H1 (cell line): ENCODE results near the gene SIK2. TPM values are rescaled to one million over a fixed set of nuclear protein-coding genes. Genes with fewer than 3 reads are reported as not detected.
A peak's percentile ranks its signal among the peaks of the same experiment; 100 is the strongest.

Source experiments
- CTCF ChIA-PET: fragments of 300-600 bp; sonication (Branson Sonifier 250); formaldehyde crosslinking; loops from one replicate; lab custom pipeline; 2021; ENCODE audit not compliant: partially characterized antibody; lab: Charles Lee
- POLR2A ChIA-PET: fragments of 300-600 bp; sonication (Branson Sonifier 250); formaldehyde crosslinking; loops from one replicate; lab custom pipeline; 2021; ENCODE audit warnings: inconsistent platforms; ENCODE audit not compliant: partially characterized antibody; lab: Charles Lee
- DNase-seq, 2 experiments: peaks; one replicate each; pipeline versions ENCODE4 v3.0.0 to v3.0.0-alpha.2; 2010 to 2022; ENCODE audit warnings: low spot score in 2 of 2, low read depth in 1 of 2, mixed read lengths in 1 of 2
- FAIRE-seq: peaks from 2 replicates; lab custom pipeline; 2011; peaks lifted over from hg19 to GRCh38; lab: Jason Lieb, UNC
- H2AFZ ChIP-seq: 2 replicates; pipeline ENCODE4 v1.8.1; 2012; ENCODE audit warnings: low read length, inconsistent platforms
- H2AK5ac ChIP-seq: 2 replicates; pipeline ENCODE4 v1.6.1; 2013; ENCODE audit warnings: low read depth, low read length
- H2BK120ac ChIP-seq: replicated peaks from 2 replicates; pipeline ENCODE3; 2013; ENCODE audit warnings: low read depth, low read length, inconsistent platforms
- H2BK12ac ChIP-seq: 2 replicates; pipeline ENCODE4 v1.6.1; 2013; ENCODE audit warnings: low read depth, low read length
- H2BK15ac ChIP-seq: 2 replicates; pipeline ENCODE4 v1.6.1; 2013; ENCODE audit warnings: low read length
- H2BK20ac ChIP-seq: 2 replicates; pipeline ENCODE4 v1.6.1; 2013; ENCODE audit warnings: low read length
- H2BK5ac ChIP-seq: 2 replicates; pipeline ENCODE4 v1.6.1; 2013; ENCODE audit warnings: low read depth, low read length
- H3K14ac ChIP-seq: 2 replicates; pipeline ENCODE4 v1.6.1; 2013; ENCODE audit warnings: inconsistent platforms; ENCODE audit not compliant: insufficient read length
- H3K18ac ChIP-seq: 2 replicates; pipeline ENCODE4 v1.6.1; 2013; ENCODE audit warnings: low read length; ENCODE audit errors: extremely low read depth
- H3K23ac ChIP-seq: 2 replicates; pipeline ENCODE4 v1.6.1; 2013; ENCODE audit warnings: inconsistent platforms; ENCODE audit not compliant: insufficient read length
- H3K23me2 ChIP-seq: 2 replicates; pipeline ENCODE4 v1.6.1; 2013; ENCODE audit warnings: low read depth, low read length
- H3K27ac ChIP-seq: 2 replicates; pipeline ENCODE4 v1.6.1; 2011; ENCODE audit warnings: low read depth, low read length, inconsistent platforms
- H3K27me3 ChIP-seq, 4 experiments: replicated peaks in 1 of 4; 1 replicate in 1 of 4; 2 replicates in 3 of 4; pipeline versions ENCODE4 v1.6.1 to v1.8.1; 2011 to 2013; ENCODE audit warnings: low read length in 3 of 4, mild to moderate bottlenecking in 3 of 4, inconsistent platforms in 2 of 4, mixed read lengths in 2 of 4, moderate library complexity in 1 of 4; ENCODE audit not compliant: control insufficient read depth in 3 of 4, insufficient read depth in 3 of 4; ENCODE audit errors: extremely low read depth in 1 of 4
- H3K36me3 ChIP-seq, 4 experiments: 2 replicates each; pipeline versions ENCODE4 v1.6.1 to v1.8.1; 2011 to 2013; ENCODE audit warnings: mild to moderate bottlenecking in 4 of 4, low read length in 3 of 4, moderate library complexity in 2 of 4, control low read depth in 1 of 4, inconsistent platforms in 1 of 4; ENCODE audit not compliant: insufficient read depth in 4 of 4, control insufficient read depth in 2 of 4
- H3K4ac ChIP-seq: replicated peaks from 2 replicates; pipeline ENCODE3; 2013; ENCODE audit warnings: low read length, low read depth, mixed read lengths, inconsistent platforms; ENCODE audit not compliant: insufficient read length
- H3K4me1 ChIP-seq, 4 experiments: replicated peaks in 1 of 4; 1 replicate in 1 of 4; 2 replicates in 3 of 4; pipeline versions ENCODE4 v1.6.1 to v1.8.1; 2011 to 2013; ENCODE audit warnings: low read length in 3 of 4, inconsistent platforms in 2 of 4, mixed read lengths in 1 of 4; ENCODE audit not compliant: insufficient read depth in 4 of 4, control insufficient read depth in 3 of 4
- H3K4me2 ChIP-seq, 2 experiments: 2 replicates each; pipeline versions ENCODE4 v1.6.1 to v1.8.1; 2011 to 2013; ENCODE audit warnings: low read depth in 2 of 2, low read length in 2 of 2, control low read depth in 1 of 2, inconsistent platforms in 1 of 2, mild to moderate bottlenecking in 1 of 2; ENCODE audit not compliant: insufficient read depth in 1 of 2
- H3K4me3 ChIP-seq, 4 experiments: fragments of 200-600, 300-600 bp in 1 of 4; sonication (generic), shearing (Covaris generic), sonication (Bioruptor Twin) in 1 of 4; 2 replicates each; pipeline versions ENCODE4 v1.5.1 to v1.8.1; 2011 to 2016; ENCODE audit warnings: low read length in 4 of 4, low read depth in 3 of 4, control low read depth in 2 of 4, inconsistent platforms in 2 of 4, mild to moderate bottlenecking in 2 of 4, mixed read lengths in 1 of 4, moderate library complexity in 1 of 4; ENCODE audit not compliant: insufficient read depth in 2 of 4; ENCODE audit errors: extremely low read depth in 1 of 4
- H3K56ac ChIP-seq: replicated peaks from 2 replicates; pipeline ENCODE3; 2013; ENCODE audit warnings: low read depth, mild to moderate bottlenecking, mixed read lengths, low read length, inconsistent platforms; ENCODE audit not compliant: insufficient read length
- H3K79me1 ChIP-seq: 2 replicates; pipeline ENCODE4 v1.6.1; 2013; ENCODE audit warnings: low read depth, low read length, control low read depth
- H3K79me2 ChIP-seq, 2 experiments: 2 replicates each; pipeline versions ENCODE4 v1.6.1 to v1.8.1; 2012 to 2013; ENCODE audit warnings: low read length in 2 of 2, mild to moderate bottlenecking in 2 of 2, inconsistent platforms in 1 of 2; ENCODE audit not compliant: insufficient read depth in 2 of 2, control insufficient read depth in 1 of 2
- H3K9ac ChIP-seq, 4 experiments: replicated peaks in 1 of 4; 1 replicate in 1 of 4; 2 replicates in 3 of 4; pipeline versions ENCODE4 v1.6.1 to v1.8.1; 2011 to 2013; ENCODE audit warnings: low read depth in 3 of 4, low read length in 3 of 4, control low read depth in 2 of 4, mild to moderate bottlenecking in 2 of 4, moderate library complexity in 2 of 4, inconsistent platforms in 1 of 4; ENCODE audit errors: extremely low read depth in 1 of 4
- H3K9me3 ChIP-seq, 2 experiments: 2 replicates each; pipeline versions ENCODE4 v1.6.1 to v1.8.1; 2012 to 2013; ENCODE audit warnings: mild to moderate bottlenecking in 2 of 2, moderate library complexity in 2 of 2, control low read depth in 1 of 2, inconsistent platforms in 1 of 2, low read depth in 1 of 2, low read length in 1 of 2, mixed read lengths in 1 of 2; ENCODE audit not compliant: insufficient read depth in 2 of 2
- H4K20me1 ChIP-seq, 2 experiments: replicated peaks in 1 of 2; 2 replicates each; pipeline versions ENCODE3 to v1.8.1; 2011 to 2013; ENCODE audit warnings: inconsistent platforms in 2 of 2, low read length in 2 of 2, mild to moderate bottlenecking in 1 of 2; ENCODE audit not compliant: insufficient read depth in 2 of 2, control insufficient read depth in 1 of 2
- H4K5ac ChIP-seq: 2 replicates; pipeline ENCODE4 v1.6.1; 2013; ENCODE audit warnings: low read length, low read depth, mixed read lengths, inconsistent platforms; ENCODE audit not compliant: insufficient read length
- H4K8ac ChIP-seq: 2 replicates; pipeline ENCODE4 v1.8.0; 2013; ENCODE audit warnings: mild to moderate bottlenecking, moderate library complexity, low read length, inconsistent platforms; ENCODE audit not compliant: insufficient read depth; ENCODE audit errors: extremely low read depth
- H4K91ac ChIP-seq: replicated peaks from 2 replicates; pipeline ENCODE3; 2013; ENCODE audit warnings: low read length, mixed read lengths, inconsistent platforms; ENCODE audit not compliant: insufficient read length
- WGBS, 2 experiments: shearing (Covaris generic) in 1 of 2; methylation state at CpG; one replicate each; pipeline versions ENCODE4 v1.1.6 to v1.1.7; 2013 to 2015; ENCODE audit warnings: low lambda C conversion rate in 2 of 2, mixed read lengths in 2 of 2, inconsistent platforms in 1 of 2, low coverage in 1 of 2, missing lambda C conversion rate in 1 of 2; ENCODE audit not compliant: insufficient replicate concordance in 2 of 2, insufficient coverage in 1 of 2, insufficient read length in 1 of 2; ENCODE audit errors: extremely low coverage in 1 of 2, missing lambda C conversion rate in 1 of 2; 5-methylcytosine and 5-hydroxymethylcytosine counted together
- polyA plus RNA-seq, 7 experiments: library from polyadenylated mRNA; depleted of rRNA in 3 of 7; stranded (reverse) in 5 of 7; unstranded in 2 of 7; fragments of >200 nt in 5 of 7; fragments of 200-250 nt in 2 of 7; gene quantifications; 1 replicate in 5 of 7; 2 replicates in 1 of 7; 4 replicates in 1 of 7; pipeline versions ENCODE4 v1.2.1 to v1.2.3, GENCODE V29; 2011 to 2013; ENCODE audit warnings: missing spikeins in 2 of 7, mixed read lengths in 2 of 7
- total RNA-seq: library from RNA; stranded (reverse); fragmentation: NEBNext Ultra II Directional; extraction: Animal tissue kit (Norgen Biotek cat#: 25700); gene quantifications from 2 replicates; pipeline ENCODE4 v1.2.1, GENCODE V29; 2021

Gene SIK2
- total and polyA plus RNA-seq, 2 of the 8 experiments (the other 6 are each of a cell fraction or from before 2014, with no cell fraction given): 8.8 to 11.2 TPM

DNA sequence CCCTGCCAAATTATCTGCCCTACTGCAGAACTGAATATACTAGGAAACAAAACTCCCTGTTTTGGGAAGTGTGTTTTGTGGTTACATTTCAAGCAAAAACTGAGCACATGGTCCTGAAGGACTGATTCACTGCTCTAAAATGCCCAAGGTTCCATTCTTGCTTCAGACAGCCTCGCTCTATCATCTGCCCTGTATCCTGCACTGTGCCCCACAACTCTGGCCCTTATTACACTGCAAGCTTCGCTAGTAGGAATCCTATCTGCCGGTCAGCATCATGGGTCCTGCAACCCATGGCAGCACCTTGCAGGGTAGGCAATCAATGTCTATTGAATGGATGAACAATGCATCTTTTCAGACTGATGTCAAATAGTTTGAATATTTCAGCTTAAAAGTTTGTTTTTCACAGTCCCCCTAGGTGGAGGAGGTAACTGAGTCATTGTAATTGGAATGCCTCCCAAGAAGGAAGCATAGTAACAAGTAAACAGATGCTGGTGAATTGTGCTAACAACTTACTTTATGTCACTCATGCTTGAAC lies 40.4 kb upstream of the SIK2 start:
- H3K27ac ChIP-seq: no peak overlapping the region
- FAIRE-seq: no peak
- H2BK15ac ChIP-seq: no peak overlapping the region
- H3K9me3 ChIP-seq: no peaks in the 10 kb centered on the region
- H2BK20ac ChIP-seq: no peak overlapping the region
- peak in 1 of 2 experiments; percentile 29 for DNase-seq
- no peaks in the 10 kb centered on the region for H3K79me2 ChIP-seq
- ChIA-PET CTCF (interaction anchor here (0.7 to 3.7 kb wide), 10 partner anchors 10 to 271 kb away, joined by 3 to 30 read pairs (median 6); partner anchors contain the start of gene POU2AF3), POLR2A (interaction anchor here (1.5 kb wide), 1 partner anchor 206 kb away, joined by 3 read pairs; no protein-coding TSS in a partner anchor)
- H2BK12ac ChIP-seq: peak overlapping the region; percentile 40; the same call in 1 of the 2 replicates
- 0 out of 4 replicates have a peak overlapping the region, but pooled peaks of 1 of the 2 experiments have one; percentile 6 for H3K4me2 ChIP-seq
- H4K5ac ChIP-seq: no peak overlapping the region
- no peak overlapping the region for H3K56ac ChIP-seq
- H3K27me3 ChIP-seq: no peaks in the 10 kb centered on the region
- no peaks in the 10 kb centered on the region for H3K23me2 ChIP-seq
- no peak overlapping the region; the same call in 1 of the 2 replicates for H3K18ac ChIP-seq
- H3K14ac ChIP-seq: no peak overlapping the region
- peaks cover 0 to 2% (median under 1%) of the 10 kb centered on the region in 4 experiments; a peak in 2 of 8 replicates for H3K36me3 ChIP-seq
- no peak overlapping the region for H4K91ac ChIP-seq
- no peak overlapping the region for H2AFZ ChIP-seq
- H3K9ac ChIP-seq: no peak overlapping the region
- peaks cover 0 to 6% (median 4%) of the 10 kb centered on the region in 4 experiments; a peak in 4 of 7 replicates for H3K4me1 ChIP-seq
- H2AK5ac ChIP-seq: no peak overlapping the region
- H3K23ac ChIP-seq: no peak overlapping the region
- no peak overlapping the region for H2BK120ac ChIP-seq
- no peaks in the 10 kb centered on the region for H4K20me1 ChIP-seq
- no peak overlapping the region for H4K8ac ChIP-seq
- H2BK5ac ChIP-seq: no peak overlapping the region
- WGBS, 2 experiments: 50% methylated on average over 3 of the region's 3 CpGs; no CpG with 5 or more reads in 1 of the 2 experiments
- H3K79me1 ChIP-seq: no peaks in the 10 kb centered on the region
- no peak overlapping the region for H3K4ac ChIP-seq
- H3K4me3 ChIP-seq: no peak overlapping the region
